Measurements from ENCODE around the gene TMEM121B.
"Not testable (repeated sequence)": the region's sequence is repeated elsewhere in the genome, so short reads cannot be mapped to it uniquely, and the experiment has no call there.

The TMEM121B gene

GRCh38 chr22:17121233-17122195, at the start of gene TMEM121B:
Gene TMEM121B, minus strand, starts transcription at chr22:17121360. Its CDS starts 233 bp downstream, at chr22:17121127.
- DNase-seq (ENCODE audit: low read depth) = peak; percentile 58

DNA sequence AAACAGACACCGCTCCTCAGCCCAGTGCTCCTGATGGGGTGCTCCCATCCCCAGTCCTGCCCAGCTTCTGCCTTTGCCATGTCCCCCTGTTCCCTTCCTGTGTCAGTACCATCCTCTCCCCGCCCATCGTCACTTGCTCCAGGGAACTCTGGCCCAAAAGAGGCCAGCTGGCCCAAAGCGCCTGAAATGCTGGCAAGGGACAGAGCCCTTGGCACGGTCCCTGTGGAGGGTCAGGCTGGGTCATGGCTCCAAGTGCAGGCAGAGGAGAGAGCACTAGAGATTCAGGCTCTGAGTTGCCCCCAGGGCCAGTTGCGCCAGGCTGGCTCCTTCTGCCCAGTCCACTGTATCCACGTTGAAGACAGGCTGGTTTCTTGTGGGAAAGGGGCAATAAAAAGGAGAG, 46.3 kb upstream of the TMEM121B start:
- no peak for DNase-seq (ENCODE audit: low read depth)

DNA sequence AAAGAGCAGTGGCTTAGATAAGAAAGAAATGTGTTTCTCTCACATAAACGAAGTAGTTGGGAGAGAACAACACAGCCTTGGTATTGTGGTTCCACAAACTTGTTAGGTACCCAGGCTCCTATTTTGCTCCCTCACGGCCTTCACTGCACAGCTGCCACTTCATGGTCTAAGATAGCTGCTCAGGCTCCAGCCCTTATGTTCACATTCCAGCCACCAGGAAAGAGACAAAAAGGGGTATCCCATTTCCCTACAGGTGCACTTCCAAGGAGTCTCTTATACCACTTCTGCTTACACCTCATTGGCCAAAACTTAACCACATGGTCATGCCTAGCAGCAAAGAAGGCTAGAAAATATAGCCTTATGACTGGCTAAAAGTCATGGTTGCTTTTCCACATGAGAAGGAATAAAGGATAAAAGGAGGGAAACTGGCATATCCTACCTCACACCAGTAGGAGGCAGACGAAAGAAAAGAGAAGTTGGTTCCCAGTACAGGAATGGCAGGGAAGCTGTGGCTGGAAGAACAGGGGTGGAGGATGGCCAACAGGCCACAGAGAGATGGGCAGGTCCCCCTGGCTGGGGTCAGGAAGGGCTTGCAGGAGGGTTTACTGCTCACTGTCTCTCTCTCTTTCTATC, 43.3 kb upstream of the TMEM121B start:
- no peak for DNase-seq (ENCODE audit: low read depth)

GRCh38 chr22:17162731-17163130, 41.6 kb upstream of the TMEM121B start:
- no peak for DNase-seq (ENCODE audit: low read depth)

- DNase-seq (ENCODE audit: low read depth) = peak; percentile 32
Observed at GRCh38 chr22:17161991-17162390, 40.8 kb upstream of the TMEM121B start.

DNA sequence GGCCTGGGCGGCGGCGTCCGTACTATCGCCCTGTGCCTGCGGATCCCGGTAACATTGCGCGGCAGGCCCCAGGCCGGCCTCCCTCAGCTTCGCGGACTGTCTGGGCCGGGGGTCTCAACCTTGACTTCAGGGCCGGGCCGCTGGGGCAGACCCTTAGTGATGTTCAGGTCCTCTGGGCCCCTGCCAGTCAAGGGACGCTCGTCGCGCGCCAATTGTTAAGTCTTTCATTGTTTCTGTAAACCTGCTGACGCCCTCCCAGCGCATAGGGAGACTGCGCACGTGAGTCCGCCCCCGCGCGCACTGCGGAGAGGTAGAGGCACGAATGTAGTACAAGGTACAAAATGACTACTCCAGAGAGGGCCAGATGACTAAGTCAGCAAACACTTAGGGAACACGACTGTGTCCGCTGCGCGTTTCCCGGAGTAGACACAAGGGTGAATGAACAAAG, 38.4 kb upstream of the TMEM121B start:
- DNase-seq (ENCODE audit: low read depth) = peak; percentile 55

DNA sequence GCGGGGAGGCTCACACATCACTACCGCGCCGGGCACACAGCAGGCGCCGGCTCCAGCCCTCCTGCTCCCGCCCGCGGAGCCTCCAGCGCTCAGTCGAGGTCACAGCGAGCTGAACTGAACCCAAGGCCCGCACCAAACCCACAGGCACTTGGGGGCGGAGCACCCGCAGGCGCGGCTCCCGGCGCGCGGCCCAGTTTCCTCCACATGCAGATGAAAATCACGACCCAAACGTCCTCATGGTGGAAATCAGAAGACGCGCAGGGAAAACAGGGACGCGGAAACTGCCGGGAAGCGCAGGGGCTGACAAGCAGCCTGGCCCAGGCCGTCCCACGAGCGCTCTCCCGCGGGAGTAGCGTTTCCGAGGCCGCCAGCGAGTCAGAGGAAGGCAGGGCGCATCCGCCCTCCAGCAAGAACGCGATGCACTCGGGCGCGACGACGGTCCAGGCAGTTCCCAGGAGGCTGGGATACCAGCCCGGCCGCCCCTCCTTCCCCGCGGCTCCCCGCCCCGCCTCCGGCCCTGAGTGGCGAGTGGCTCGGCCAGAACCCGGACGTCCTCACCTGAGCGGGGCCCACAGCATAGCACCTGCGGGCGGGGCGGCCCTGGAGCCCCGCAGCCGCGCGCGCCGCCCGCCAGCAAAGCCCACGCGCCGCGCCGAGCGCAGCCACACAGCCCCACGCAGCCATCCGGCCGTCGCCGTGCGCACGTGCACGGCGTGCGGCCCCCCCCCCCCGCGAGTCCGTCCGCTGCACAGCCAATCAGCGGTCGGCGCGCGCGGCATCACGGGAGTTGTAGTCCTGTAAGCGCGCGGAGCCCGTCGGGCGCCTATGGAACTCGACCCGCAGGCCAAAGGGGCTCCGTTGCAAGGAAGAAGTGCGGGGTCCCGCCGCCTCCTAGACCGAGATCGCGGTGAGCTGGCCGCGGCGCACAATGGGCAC, 37.7 kb upstream of the TMEM121B start, which contains the start of gene HDHD5:
TSS of gene HDHD5 (minus strand) at position 710 of the 936 bp plus-strand sequence. CDS start at position 684, 26 bp downstream.
- DNase-seq (ENCODE audit: low read depth) = peak; percentile 91

DNA sequence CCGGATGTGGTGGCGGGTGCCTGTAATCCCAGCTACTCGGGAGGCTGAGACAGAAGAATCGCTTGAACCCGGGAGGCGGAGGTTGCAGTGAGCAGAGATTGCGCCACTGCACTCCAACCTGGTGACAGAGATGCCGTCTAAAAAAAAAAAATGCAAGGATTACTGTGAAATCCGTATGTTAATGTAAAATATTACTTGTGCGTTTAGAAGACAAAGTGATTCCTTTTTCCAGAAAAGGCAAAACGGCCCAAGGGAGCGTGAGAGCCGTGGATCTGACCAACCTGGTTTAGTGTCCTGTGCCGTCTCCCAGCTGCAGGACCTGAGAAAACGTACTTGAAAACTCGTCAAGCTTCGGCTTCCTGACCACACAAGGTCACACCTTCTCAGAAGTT, 37.0 kb upstream of the TMEM121B start:
- DNase-seq (ENCODE audit: low read depth) = no peak

DNA sequence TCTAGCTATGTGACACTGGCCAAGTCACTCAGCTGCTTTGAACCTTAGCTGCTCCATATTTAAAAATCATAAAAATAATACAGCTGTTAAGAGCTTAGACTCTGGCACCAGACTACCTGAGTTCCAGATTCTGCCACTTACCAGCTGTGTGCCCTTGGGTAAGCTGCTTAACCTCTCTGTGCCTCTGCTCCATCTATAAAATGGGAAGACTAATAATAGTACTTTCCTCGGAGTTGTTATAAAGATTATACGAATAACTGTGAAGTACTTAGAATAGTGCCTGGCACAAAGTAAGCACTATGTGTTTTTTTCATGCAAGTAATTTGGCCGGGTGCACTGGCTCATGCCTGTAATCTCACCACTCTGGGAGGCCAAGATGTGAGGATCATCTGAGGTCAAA, 36.6 kb upstream of the TMEM121B start:
- no peak for DNase-seq (ENCODE audit: low read depth)

GRCh38 chr22:17155941-17156340, 34.8 kb upstream of the TMEM121B start:
- no peak for DNase-seq (ENCODE audit: low read depth)

- DNase-seq (ENCODE audit: low read depth) = no peak
Observed at GRCh38 chr22:17152971-17153370, 31.8 kb upstream of the TMEM121B start.

GRCh38 chr22:17152340-17152739, 31.2 kb upstream of the TMEM121B start:
- DNase-seq (ENCODE audit: low read depth) = no peak

DNA sequence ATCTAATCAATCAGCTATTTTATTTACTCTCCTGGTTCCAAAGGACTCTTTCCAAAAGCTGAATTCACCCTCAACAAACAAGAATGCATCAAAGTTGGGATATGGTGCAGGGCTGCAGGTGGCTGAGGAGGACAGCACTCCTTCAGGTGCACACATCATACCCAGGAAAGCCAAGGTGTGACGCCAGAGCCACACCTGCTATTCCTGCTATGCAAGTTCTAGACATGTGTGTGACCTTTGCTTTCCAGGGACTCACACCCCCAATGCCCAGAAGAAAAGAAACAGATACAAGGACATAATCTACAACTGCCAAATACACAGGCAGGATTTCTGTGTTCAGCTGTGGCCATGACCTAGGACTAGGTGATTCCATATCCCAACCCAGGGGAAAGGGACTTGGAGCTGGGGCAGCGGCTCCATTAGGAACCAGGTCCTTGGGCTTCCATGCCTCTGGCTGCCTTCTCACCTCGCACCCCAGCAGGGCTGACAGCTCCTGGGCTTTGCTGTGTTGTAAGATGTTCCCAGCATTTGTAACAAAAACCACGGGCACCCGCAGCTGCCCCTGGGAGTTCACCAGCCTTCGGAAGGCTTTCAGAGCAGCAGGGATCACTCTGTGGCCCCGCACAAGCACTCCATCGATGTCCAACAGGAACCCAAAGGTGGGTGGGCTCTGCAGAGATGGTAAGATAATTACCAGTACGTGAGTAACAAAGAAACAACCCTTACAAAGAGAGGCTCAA, 28.1 kb upstream of the TMEM121B start:
- DNase-seq (ENCODE audit: low read depth) = no peak

DNA sequence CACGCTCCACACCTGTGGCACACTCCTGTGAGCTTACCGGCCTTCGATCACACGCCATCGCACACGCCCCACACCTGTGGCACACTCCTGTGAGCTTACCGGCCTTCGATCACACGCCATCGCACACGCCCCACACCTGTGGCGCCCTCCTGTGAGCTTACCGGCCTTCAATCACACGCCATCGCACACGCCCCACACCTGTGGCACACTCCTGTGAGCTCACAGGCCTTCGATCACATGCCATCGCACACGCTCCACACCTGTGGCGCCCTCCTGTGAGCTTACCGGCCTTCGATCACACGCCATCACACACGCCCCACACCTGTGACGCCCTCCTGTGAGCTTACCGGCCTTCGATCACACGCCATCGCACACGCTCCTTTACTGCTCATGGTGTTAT, 26.3 kb upstream of the TMEM121B start:
- DNase-seq (ENCODE audit: low read depth) = not testable (repeated sequence)

DNA sequence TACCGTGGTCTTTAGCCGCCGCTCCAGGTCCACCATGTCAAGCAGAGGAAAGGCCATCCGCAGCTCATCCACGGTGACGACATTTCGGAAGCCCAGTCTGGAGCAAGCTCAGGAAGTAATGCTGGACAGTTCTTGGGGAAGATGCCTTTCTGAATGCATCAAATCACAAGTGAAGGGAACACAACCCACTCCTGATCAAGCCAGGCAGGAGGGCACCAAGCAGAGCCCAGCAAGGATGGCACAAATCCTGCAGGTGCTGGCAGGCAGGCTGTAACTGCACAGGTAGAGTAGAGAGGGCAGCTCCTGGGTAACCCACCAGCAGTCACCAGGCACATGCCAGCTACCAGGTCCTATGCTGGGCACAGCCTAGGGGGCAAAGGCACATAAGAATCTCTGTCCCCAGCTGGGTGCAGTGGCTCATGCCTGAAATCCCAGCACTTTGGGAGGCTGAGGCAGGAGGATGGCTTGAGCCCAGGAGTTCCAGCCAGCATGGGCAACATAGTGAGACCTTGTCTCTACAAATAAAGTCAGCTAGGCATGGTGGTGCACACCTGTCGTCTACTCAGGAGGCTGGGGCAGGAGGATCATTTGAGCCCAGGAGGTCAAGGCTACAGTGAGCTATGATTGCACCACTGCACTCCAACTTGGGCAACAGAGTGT, 24.0 kb upstream of the TMEM121B start:
- no peak for DNase-seq (ENCODE audit: low read depth)

GRCh38 chr22:17143826-17144225, 22.7 kb upstream of the TMEM121B start:
- no peak for DNase-seq (ENCODE audit: low read depth)

DNA sequence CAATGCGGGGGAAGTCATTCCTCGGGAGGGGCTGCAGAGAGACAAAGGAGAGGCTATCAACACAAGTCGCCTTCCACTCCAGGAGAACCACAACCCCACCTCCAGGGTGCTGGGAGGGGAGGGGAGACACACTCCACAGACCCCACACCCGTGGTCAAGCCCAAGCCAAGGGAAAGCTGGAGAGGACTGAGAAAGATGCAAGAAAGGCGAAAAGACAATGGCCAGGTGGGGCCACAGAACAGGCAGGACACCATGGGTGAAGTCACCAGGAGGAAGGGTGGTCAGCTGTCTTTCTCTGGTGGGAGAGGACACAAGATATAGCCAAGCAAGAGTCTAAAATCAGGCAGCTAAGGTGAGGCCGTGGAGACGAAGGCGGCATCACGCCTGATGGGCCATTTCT, 21.9 kb upstream of the TMEM121B start:
- no peak for DNase-seq (ENCODE audit: low read depth)

- no peak for DNase-seq (ENCODE audit: low read depth)
Observed at GRCh38 chr22:17140826-17141766, 19.9 kb upstream of the TMEM121B start.

DNA sequence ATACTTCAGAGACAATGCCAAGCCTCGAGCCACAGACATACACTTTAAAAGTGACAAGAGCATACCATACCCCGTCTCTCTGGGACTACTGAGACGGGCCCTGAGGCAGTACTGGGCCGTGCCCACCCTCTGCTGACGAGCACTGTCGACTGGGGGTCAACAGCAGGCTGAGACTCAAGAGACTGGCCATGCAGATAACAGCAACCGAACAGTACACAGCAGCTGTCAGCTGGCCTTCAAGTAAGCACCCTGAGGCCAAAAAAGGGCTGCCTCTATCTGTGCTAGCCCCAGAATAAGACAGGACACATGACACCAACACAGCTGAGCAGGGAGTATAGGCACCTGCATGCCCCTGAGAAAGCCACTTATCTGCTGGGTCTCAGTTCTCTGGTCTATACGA, 18.9 kb upstream of the TMEM121B start:
- DNase-seq (ENCODE audit: low read depth) = no peak

- DNase-seq (ENCODE audit: low read depth) = no peak
Observed at GRCh38 chr22:17138513-17138912, 17.4 kb upstream of the TMEM121B start.
